GM12878 (cell line): ENCODE data around the gene FADS3. TPM values are rescaled to one million over a fixed set of nuclear protein-coding genes. Genes with fewer than 3 reads are reported as not detected.

Experiments
- ATAC-seq: fragments of 200-7000 bp; cut with Tn5 transposase; 3 replicates; pipeline ENCODE4 v1.9.1; 2020; ENCODE audit warnings: mild to moderate bottlenecking, moderate library complexity
- BruUV-seq: library from RNA; stranded (reverse); fragments of 400-500 nt; replicated peaks from 2 replicates; lab custom pipeline; 2021; lab: Mats Ljungman, UMichigan
- CTCF ChIA-PET: fragments of 300-600 bp; sonication (Branson Sonifier 250); formaldehyde crosslinking; extraction: SDS; loops from one replicate; lab custom pipeline; 2021; ENCODE audit warnings: inconsistent platforms; lab: Yijun Ruan, JAX
- POLR2A ChIA-PET: fragments of 350-600 bp; formaldehyde crosslinking; extraction: SDS; loops from one replicate; lab custom pipeline; 2021; ENCODE audit warnings: inconsistent platforms; lab: Charles Lee
- RAD21 ChIA-PET: fragments of 300-600 bp; sonication (Branson Sonifier 250); formaldehyde crosslinking; loops from one replicate; lab custom pipeline; 2023; ENCODE audit warnings: antibody characterized with exemption; ENCODE audit not compliant: unreplicated experiment; lab: Charles Lee
- SMC1A ChIA-PET: fragments of 300-600 bp; sonication (Branson Sonifier 250); formaldehyde crosslinking; loops from one replicate; lab custom pipeline; 2023; ENCODE audit not compliant: unreplicated experiment, uncharacterized antibody; lab: Charles Lee
- DNase-seq: peaks from one replicate; pipeline ENCODE4 v3.0.0-alpha.2; 2011; ENCODE audit warnings: low read depth, low spot score
- FAIRE-seq: peaks from 3 replicates; lab custom pipeline; 2011; peaks lifted over from hg19 to GRCh38; lab: Jason Lieb, UNC
- H2AFZ ChIP-seq: 2 replicates; pipeline ENCODE4 v1.6.0; 2011; ENCODE audit warnings: low read depth, low read length, control low read depth; ENCODE audit not compliant: control insufficient read depth
- H3K27ac ChIP-seq: 2 replicates; pipeline ENCODE4 v1.5.1; 2011; ENCODE audit warnings: control low read depth; ENCODE audit not compliant: control insufficient read depth, insufficient read depth
- H3K27me3 ChIP-seq, 2 experiments: replicated peaks in 1 of 2; 2 replicates each; pipeline versions ENCODE4 v1.6.0 to v1.6.1; 2011; ENCODE audit warnings: low read length in 1 of 2; ENCODE audit not compliant: control insufficient read depth in 2 of 2, insufficient read depth in 2 of 2
- H3K36me3 ChIP-seq, 2 experiments: 2 replicates each; pipeline ENCODE4 v1.5.1; 2011; ENCODE audit warnings: low read length in 1 of 2; ENCODE audit not compliant: control insufficient read depth in 2 of 2, insufficient read depth in 2 of 2
- H3K4me1 ChIP-seq: 2 replicates; pipeline ENCODE4 v1.6.1; 2011; ENCODE audit warnings: mild to moderate bottlenecking, low read length, moderate library complexity, mixed read lengths; ENCODE audit not compliant: control insufficient read depth, insufficient read depth
- H3K4me2 ChIP-seq: 2 replicates; pipeline ENCODE4 v1.6.0; 2011; ENCODE audit warnings: control low read depth; ENCODE audit not compliant: control insufficient read depth, insufficient read depth
- H3K4me3 ChIP-seq: fragments of 200-600 bp; sonication (generic); 2 replicates; pipeline ENCODE4 v1.5.1; 2016
- H3K79me2 ChIP-seq: 2 replicates; pipeline ENCODE4 v1.6.0; 2011; ENCODE audit warnings: low read length; ENCODE audit not compliant: control insufficient read depth, insufficient read depth
- H3K9ac ChIP-seq: 2 replicates; pipeline ENCODE4 v1.8.0; 2011; ENCODE audit warnings: low read length, control low read depth, mixed read lengths; ENCODE audit not compliant: control insufficient read depth, insufficient read depth
- H3K9me3 ChIP-seq: replicated peaks from 3 replicates; pipeline ENCODE4 v1.5.1; 2011; ENCODE audit warnings: mild to moderate bottlenecking, low read length; ENCODE audit not compliant: control insufficient read depth, insufficient read depth
- H4K20me1 ChIP-seq: 2 replicates; pipeline ENCODE4 v1.6.0; 2011; ENCODE audit not compliant: control insufficient read depth, insufficient read depth
- BHLHE40 ChIP-seq, 2 experiments: fragments of 450-650 bp in 1 of 2; IDR thresholded peaks; 2 replicates each; pipeline ENCODE4 v1.6.1; 2011 to 2017; ENCODE audit warnings: low read depth in 2 of 2, borderline replicate concordance in 1 of 2, improper control_type of control experiment in 1 of 2, low read length in 1 of 2, mild to moderate bottlenecking in 1 of 2
- EZH2 ChIP-seq: IDR thresholded peaks from 2 replicates; pipeline ENCODE4 v1.6.1; 2012; ENCODE audit warnings: low read depth, mild to moderate bottlenecking, control low read depth, inconsistent platforms, low read length, borderline replicate concordance; ENCODE audit not compliant: control insufficient read depth
- GATAD2B ChIP-seq: fragments of 450-650 bp; conservative IDR thresholded peaks from 2 replicates; pipeline ENCODE4 v1.6.1; 2017; ENCODE audit warnings: low read depth, mild to moderate bottlenecking, moderate library complexity
- KAT2A ChIP-seq: conservative IDR thresholded peaks from 2 replicates; pipeline ENCODE4 v1.6.1; 2011; ENCODE audit warnings: low read depth, low read length; ENCODE audit not compliant: control insufficient read depth
- RBBP5 ChIP-seq: fragments of 200-600 bp; sonication (generic); conservative IDR thresholded peaks from 2 replicates; pipeline ENCODE4 v1.6.1; 2016
- RELA ChIP-seq: fragments of 450-650 bp; IDR thresholded peaks from 2 replicates; pipeline ENCODE4 v1.8.0; 2014; ENCODE audit warnings: borderline replicate concordance; ENCODE audit not compliant: partially characterized antibody
- SMARCA5 ChIP-seq: fragments of 450-650 bp; IDR thresholded peaks from 2 replicates; pipeline ENCODE4 v1.6.1; 2017; ENCODE audit warnings: mild to moderate bottlenecking
- SPI1 ChIP-seq: IDR thresholded peaks from 2 replicates; pipeline ENCODE4 v1.6.1; 2011; ENCODE audit warnings: low read depth, mild to moderate bottlenecking, low read length, moderate library complexity, borderline replicate concordance; ENCODE audit not compliant: insufficient read depth
- SREBF1 ChIP-seq: IDR thresholded peaks from 2 replicates; pipeline ENCODE4 v1.6.1; 2012; ENCODE audit warnings: mild to moderate bottlenecking, low read length
- YBX1 ChIP-seq: fragments of 450-650 bp; IDR thresholded peaks from 2 replicates; pipeline ENCODE4 v1.6.1; 2016; ENCODE audit warnings: antibody characterized with exemption
- WGBS: methylation state at CpG from one replicate; pipeline ENCODE4 v1.1.6; 2016; ENCODE audit warnings: low lambda C conversion rate; ENCODE audit not compliant: insufficient replicate concordance, insufficient coverage; ENCODE audit errors: missing lambda C conversion rate; 5-methylcytosine and 5-hydroxymethylcytosine counted together
- in situ Hi-C: fragments of 300-500 bp; cut with MboI; formaldehyde crosslinking; loops from 9 replicates; pipeline ENCODE4 v1.14.3; 2018; ENCODE audit warnings: mixed read lengths
- intact Hi-C: fragments of 100-400 bp; cut with micrococcal nuclease; formaldehyde crosslinking; loops from one replicate; pipeline ENCODE4 v1.14.2; 2022; ENCODE audit not compliant: unreplicated experiment
- polyA plus RNA-seq, 11 experiments: library from polyadenylated mRNA; depleted of rRNA in 4 of 11; unstranded in 6 of 11; stranded (reverse) in 5 of 11; fragments of >200 nt; fragmentation: Nextera tagmentation in 4 of 11; fragmentation: Illumina TruSeq in 1 of 11; extraction: Ambion mirVana in 4 of 11; extraction: Trizol in 1 of 11; gene quantifications; 1 replicate in 1 of 11; 2 replicates in 10 of 11; pipeline versions ENCODE4 v1.2.1 to v1.2.3, GENCODE V29; 2011 to 2016; ENCODE audit warnings: inconsistent platforms in 2 of 11, missing spikeins in 2 of 11, low read depth in 1 of 11
- total RNA-seq, 4 experiments: library from RNA; depleted of rRNA in 3 of 4; stranded (reverse); fragments of >200 nt in 3 of 4; fragmentation: Illumina TruSeq in 1 of 4; extraction: Trizol in 1 of 4; gene quantifications; 2 replicates each; pipeline versions ENCODE4 v1.2.1 to v1.2.3, GENCODE V29; 2013 to 2021
- TF ChIP-seq, protein P1 (sequence below): IDR thresholded peaks from 2 replicates; pipeline ENCODE4 v1.6.1; 2011; ENCODE audit warnings: borderline replicate concordance, low read depth, mild to moderate bottlenecking, moderate library complexity, low read length; ENCODE audit not compliant: insufficient read depth, poor library complexity, severe bottlenecking
- TF ChIP-seq, protein P2 (sequence below): fragments of 450-650 bp; IDR thresholded peaks from 2 replicates; pipeline ENCODE4 v1.6.1; 2016; ENCODE audit warnings: mild to moderate bottlenecking

Gene FADS3
- total and polyA plus RNA-seq, 10 of the 15 experiments (the other 5 are each of a cell fraction or from before 2014, with no cell fraction given): 0.23 to 8.1 (median 4.2) TPM

DNA sequence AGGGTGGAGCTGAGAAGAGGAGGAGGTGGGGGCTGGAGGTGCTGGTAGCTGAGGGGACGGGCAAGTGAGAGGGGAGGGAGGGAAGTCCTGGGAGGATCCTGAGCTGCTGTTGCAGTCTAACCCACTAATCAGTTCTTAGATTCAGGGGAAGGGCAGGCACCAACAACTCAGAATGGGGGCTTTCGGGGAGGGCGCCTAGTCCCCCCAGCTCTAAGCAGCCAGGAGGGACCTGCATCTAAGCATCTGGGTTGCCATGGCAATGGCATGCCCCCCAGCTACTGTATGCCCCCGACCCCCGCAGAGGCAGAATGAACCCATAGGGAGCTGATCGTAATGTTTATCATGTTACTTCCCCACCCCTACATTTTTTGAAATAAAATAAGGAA lies 24.4 kb downstream of the FADS3 start:
- FAIRE-seq: no peak
- ChIA-PET RAD21 (interaction anchor here (1.0 kb wide), 1 partner anchor 70 kb away, joined by 5 read pairs; no protein-coding TSS in a partner anchor), SMC1A (interaction anchor here (1.1 to 1.3 kb wide), 2 partner anchors 14 to 80 kb away, joined by 4 to 5 read pairs; no protein-coding TSS in a partner anchor)
- Histone ChIP-seq H3K4me1 (no peaks in the 10 kb centered on the region), H4K20me1 (no peaks in the 10 kb centered on the region), H3K9me3 (no peaks in the 10 kb centered on the region)
- in situ Hi-C loops: no loop called here
- ATAC-seq: no peak
- intact Hi-C loops: no loop called here
- 74% methylated on average over 6 of the region's 6 CpGs for WGBS
- no peak for TF ChIP-seq BHLHE40 (IDR thresholded peaks at IDR 0.05; ENCODE audit: borderline replicate concordance in 1 of 2, low read depth in 2 of 2, low read length in 1 of 2)
- TF ChIP-seq, protein P1, sequence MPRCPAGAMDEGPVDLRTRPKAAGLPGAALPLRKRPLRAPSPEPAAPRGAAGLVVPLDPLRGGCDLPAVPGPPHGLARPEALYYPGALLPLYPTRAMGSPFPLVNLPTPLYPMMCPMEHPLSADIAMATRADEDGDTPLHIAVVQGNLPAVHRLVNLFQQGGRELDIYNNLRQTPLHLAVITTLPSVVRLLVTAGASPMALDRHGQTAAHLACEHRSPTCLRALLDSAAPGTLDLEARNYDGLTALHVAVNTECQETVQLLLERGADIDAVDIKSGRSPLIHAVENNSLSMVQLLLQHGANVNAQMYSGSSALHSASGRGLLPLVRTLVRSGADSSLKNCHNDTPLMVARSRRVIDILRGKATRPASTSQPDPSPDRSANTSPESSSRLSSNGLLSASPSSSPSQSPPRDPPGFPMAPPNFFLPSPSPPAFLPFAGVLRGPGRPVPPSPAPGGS: no peak
- no peak for TF ChIP-seq KAT2A
- no peak for TF ChIP-seq SREBF1
- TF ChIP-seq SPI1: no peak
- TF ChIP-seq RELA: no peak
- no peak for TF ChIP-seq EZH2
- TF ChIP-seq GATAD2B: no peak
- TF ChIP-seq SMARCA5: no peak
- TF ChIP-seq RBBP5: no peak
- TF ChIP-seq YBX1: no peak
- TF ChIP-seq, protein P2, sequence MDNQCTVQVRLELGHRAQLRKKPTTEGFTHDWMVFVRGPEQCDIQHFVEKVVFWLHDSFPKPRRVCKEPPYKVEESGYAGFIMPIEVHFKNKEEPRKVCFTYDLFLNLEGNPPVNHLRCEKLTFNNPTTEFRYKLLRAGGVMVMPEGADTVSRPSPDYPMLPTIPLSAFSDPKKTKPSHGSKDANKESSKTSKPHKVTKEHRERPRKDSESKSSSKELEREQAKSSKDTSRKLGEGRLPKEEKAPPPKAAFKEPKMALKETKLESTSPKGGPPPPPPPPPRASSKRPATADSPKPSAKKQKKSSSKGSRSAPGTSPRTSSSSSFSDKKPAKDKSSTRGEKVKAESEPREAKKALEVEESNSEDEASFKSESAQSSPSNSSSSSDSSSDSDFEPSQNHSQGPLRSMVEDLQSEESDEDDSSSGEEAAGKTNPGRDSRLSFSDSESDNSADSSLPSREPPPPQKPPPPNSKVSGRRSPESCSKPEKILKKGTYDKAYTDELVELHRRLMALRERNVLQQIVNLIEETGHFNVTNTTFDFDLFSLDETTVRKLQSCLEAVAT: no peak
- TF ChIP-seq, all 136 proteins: peak for 0
- Histone ChIP-seq H2AFZ (no peak overlapping the region), H3K9ac (no peak overlapping the region), H3K27me3 (no peaks in the 10 kb centered on the region), H3K4me2 (no peak overlapping the region), H3K79me2 (no peaks in the 10 kb centered on the region), H3K27ac (no peak overlapping the region), H3K4me3 (no peak overlapping the region), H3K36me3 (peaks cover 0 to 14% of the 10 kb centered on the region in 2 experiments; a peak in 3 of 4 replicates)
- BruUV-seq: no TSS peak
- no peak for DNase-seq
- POLR2A ChIA-PET: interaction anchor here (0.7 kb wide), 1 partner anchor 52 kb away, joined by 3 read pairs; no protein-coding TSS in a partner anchor
- CTCF ChIA-PET: interaction anchor here (1.9 to 5.3 kb wide), 2 partner anchors 70 to 215 kb away, joined by 5 to 49 read pairs; no protein-coding TSS in a partner anchor
